ENCODE measurements around the gene ERC2. TPM values are rescaled to one million over a fixed set of nuclear protein-coding genes. Genes with fewer than 3 reads are reported as not detected.

The ERC2 gene
- total and polyA plus RNA-seq, 2 of the 13 experiments (the other 11 are each of a cell fraction or from before 2014, with no cell fraction given): 0.16 to 0.22 TPM

DNA sequence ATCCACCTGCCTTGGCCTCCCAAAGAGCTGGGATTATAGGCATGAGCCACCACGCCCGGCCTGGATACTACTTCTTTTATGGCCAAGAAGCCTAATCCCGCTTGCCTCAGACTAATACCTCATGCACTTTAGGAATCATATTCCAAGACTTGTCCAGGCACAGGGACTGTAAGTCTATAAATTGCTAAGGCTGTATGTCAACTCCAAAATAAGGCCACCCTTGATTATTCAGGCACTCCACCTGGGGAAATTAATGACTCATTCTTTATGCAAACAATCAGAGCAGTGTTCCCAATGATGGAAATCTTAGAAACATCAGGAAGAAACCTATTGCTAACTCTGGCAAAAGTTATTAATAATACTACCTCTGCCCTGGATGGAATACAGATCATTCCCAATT, 98.4 kb downstream of the ERC2 start:
- no peaks in the 10 kb centered on the region for H3K36me3 ChIP-seq (replicated peaks in 1 of 2; ENCODE audit: control insufficient read depth in 1 of 2, insufficient read depth in 2 of 2, low read length in 2 of 2)
- intact Hi-C loops (cut with micrococcal nuclease; ENCODE audit: unreplicated experiment) (no loop called here), in situ Hi-C loops (cut with HindIII; ENCODE audit: extremely low pct_ligation_motif_present, low pct_unique_long_range_greater_than_20kb) (no loop called here)
- H3K4me1 ChIP-seq (ENCODE audit: insufficient read depth, low read length): no peaks in the 10 kb centered on the region
- H3K9ac ChIP-seq (ENCODE audit: insufficient read depth, low read depth, low read length): no peak overlapping the region
- POLR2A ChIA-PET: no interaction called here
- TF ChIP-seq, protein P1, sequence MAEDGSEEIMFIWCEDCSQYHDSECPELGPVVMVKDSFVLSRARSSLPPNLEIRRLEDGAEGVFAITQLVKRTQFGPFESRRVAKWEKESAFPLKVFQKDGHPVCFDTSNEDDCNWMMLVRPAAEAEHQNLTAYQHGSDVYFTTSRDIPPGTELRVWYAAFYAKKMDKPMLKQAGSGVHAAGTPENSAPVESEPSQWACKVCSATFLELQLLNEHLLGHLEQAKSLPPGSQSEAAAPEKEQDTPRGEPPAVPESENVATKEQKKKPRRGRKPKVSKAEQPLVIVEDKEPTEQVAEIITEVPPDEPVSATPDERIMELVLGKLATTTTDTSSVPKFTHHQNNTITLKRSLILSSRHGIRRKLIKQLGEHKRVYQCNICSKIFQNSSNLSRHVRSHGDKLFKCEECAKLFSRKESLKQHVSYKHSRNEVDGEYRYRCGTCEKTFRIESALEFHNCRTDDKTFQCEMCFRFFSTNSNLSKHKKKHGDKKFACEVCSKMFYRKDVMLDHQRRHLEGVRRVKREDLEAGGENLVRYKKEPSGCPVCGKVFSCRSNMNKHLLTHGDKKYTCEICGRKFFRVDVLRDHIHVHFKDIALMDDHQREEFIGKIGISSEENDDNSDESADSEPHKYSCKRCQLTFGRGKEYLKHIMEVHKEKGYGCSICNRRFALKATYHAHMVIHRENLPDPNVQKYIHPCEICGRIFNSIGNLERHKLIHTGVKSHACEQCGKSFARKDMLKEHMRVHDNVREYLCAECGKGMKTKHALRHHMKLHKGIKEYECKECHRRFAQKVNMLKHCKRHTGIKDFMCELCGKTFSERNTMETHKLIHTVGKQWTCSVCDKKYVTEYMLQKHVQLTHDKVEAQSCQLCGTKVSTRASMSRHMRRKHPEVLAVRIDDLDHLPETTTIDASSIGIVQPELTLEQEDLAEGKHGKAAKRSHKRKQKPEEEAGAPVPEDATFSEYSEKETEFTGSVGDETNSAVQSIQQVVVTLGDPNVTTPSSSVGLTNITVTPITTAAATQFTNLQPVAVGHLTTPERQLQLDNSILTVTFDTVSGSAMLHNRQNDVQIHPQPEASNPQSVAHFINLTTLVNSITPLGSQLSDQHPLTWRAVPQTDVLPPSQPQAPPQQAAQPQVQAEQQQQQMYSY (CRISPR knock-in tag; IDR thresholded peaks at IDR 0.05): no peak
- TF ChIP-seq MAFG (CRISPR knock-in tag; IDR thresholded peaks at IDR 0.05): no peak
- no peak for TF ChIP-seq YEATS2 (CRISPR knock-in tag; IDR thresholded peaks at IDR 0.05; ENCODE audit: borderline replicate concordance)
- no peak for TF ChIP-seq MED8 (CRISPR knock-in tag; IDR thresholded peaks at IDR 0.05; ENCODE audit: insufficient replicate concordance)
- TF ChIP-seq, protein P2, sequence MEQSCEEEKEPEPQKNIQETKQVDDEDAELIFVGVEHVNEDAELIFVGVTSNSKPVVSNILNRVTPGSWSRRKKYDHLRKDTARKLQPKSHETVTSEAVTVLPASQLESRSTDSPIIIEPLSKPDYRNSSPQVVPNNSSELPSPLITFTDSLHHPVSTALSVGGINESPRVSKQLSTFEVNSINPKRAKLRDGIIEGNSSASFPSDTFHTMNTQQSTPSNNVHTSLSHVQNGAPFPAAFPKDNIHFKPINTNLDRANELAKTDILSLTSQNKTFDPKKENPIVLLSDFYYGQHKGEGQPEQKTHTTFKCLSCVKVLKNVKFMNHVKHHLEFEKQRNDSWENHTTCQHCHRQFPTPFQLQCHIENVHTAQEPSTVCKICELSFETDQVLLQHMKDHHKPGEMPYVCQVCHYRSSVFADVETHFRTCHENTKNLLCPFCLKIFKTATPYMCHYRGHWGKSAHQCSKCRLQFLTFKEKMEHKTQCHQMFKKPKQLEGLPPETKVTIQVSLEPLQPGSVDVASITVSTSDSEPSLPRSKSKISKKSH (CRISPR knock-in tag; IDR thresholded peaks at IDR 0.05; ENCODE audit: borderline replicate concordance): no peak
- TF ChIP-seq SPEN (CRISPR knock-in tag; IDR thresholded peaks at IDR 0.05; ENCODE audit: low read depth): no peak
- TF ChIP-seq, protein P3, sequence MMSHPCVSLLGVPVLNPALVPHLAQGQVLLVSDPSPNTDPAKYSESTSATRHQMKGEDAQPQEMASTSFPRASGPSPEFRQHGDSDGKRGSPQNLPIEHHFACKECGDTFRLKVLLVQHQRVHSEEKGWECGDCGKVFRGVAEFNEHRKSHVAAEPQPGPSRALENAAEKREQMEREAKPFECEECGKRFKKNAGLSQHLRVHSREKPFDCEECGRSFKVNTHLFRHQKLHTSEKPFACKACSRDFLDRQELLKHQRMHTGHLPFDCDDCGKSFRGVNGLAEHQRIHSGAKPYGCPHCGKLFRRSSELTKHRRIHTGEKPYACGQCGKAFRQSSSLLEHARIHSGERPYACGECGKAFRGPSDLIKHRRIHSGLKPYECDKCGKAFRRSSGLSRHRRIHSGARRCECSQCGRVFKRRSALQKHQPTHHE (CRISPR knock-in tag; IDR thresholded peaks at IDR 0.05; ENCODE audit: borderline replicate concordance): no peak
- no peak for TF ChIP-seq ARNTL (CRISPR knock-in tag; IDR thresholded peaks at IDR 0.05)
- TF ChIP-seq SP2 (CRISPR knock-in tag; IDR thresholded peaks at IDR 0.05): no peak
- TF ChIP-seq ZBTB1 (CRISPR knock-in tag; IDR thresholded peaks at IDR 0.05; ENCODE audit: borderline replicate concordance): no peak
- TF ChIP-seq ZFP82 (CRISPR knock-in tag; IDR thresholded peaks at IDR 0.05; ENCODE audit: borderline replicate concordance): no peak
- TF ChIP-seq PITX1 (CRISPR knock-in tag; IDR thresholded peaks at IDR 0.05): no peak
- no peak for TF ChIP-seq FOSL1 (CRISPR knock-in tag; IDR thresholded peaks at IDR 0.05; ENCODE audit: borderline replicate concordance)
- TF ChIP-seq SMAD1 (CRISPR knock-in tag; IDR thresholded peaks at IDR 0.05; ENCODE audit: borderline replicate concordance, low read depth): no peak
- TF ChIP-seq ZNF251 (CRISPR knock-in tag; IDR thresholded peaks at IDR 0.05): no peak
- no peak for TF ChIP-seq HNRNPH1 (optimal IDR thresholded peaks at IDR 0.05; ENCODE audit: low read depth, low read length)
- no peak for TF ChIP-seq KLF9 (CRISPR knock-in tag; IDR thresholded peaks at IDR 0.05; ENCODE audit: low read depth)
- no peak for TF ChIP-seq TAF15 (IDR thresholded peaks at IDR 0.05; ENCODE audit: low read depth, low read length, poor library complexity, severe bottlenecking)
- no peak for TF ChIP-seq ZNF607 (CRISPR knock-in tag; IDR thresholded peaks at IDR 0.05; ENCODE audit: borderline replicate concordance)
- no peak for TF ChIP-seq SIN3B (IDR thresholded peaks at IDR 0.05; ENCODE audit: low read length)
- H3K9me3 ChIP-seq (ENCODE audit: low read length): no peaks in the 10 kb centered on the region
- no peak overlapping the region for H3K27ac ChIP-seq (ENCODE audit: extremely low read length, insufficient read depth, low read length)
- H2AFZ ChIP-seq (ENCODE audit: low read length): no peak overlapping the region
- no peak for ATAC-seq
- WGBS (ENCODE audit: low lambda C conversion rate): 10% methylated on average over 3 of the region's 3 CpGs
- no peaks in the 10 kb centered on the region for H3K27me3 ChIP-seq (ENCODE audit: control insufficient read depth in 1 of 2, insufficient read depth in 2 of 2, low read length in 2 of 2)
- no peak for DNase-seq (ENCODE audit: low spot score)
- no peak for FAIRE-seq
- BruUV-seq (replicated peaks): no TSS peak
- no peak overlapping the region for H3K4me2 ChIP-seq (ENCODE audit: low read depth, low read length)
- H3K4me3 ChIP-seq (replicated peaks in 1 of 3; ENCODE audit: insufficient read depth in 1 of 3, low read depth in 2 of 3, low read length in 3 of 3): no peak overlapping the region
- H4K20me1 ChIP-seq (ENCODE audit: insufficient read depth, low read length): no peaks in the 10 kb centered on the region
- no peaks in the 10 kb centered on the region for H3K79me2 ChIP-seq (ENCODE audit: insufficient read depth, low read length)
- CTCF ChIA-PET (ENCODE audit: low intra/inter-chr PET ratio, low total read pairs): no interaction called here
